Thoracic aorta (tissue), 2 donors: Measurements from ENCODE around the gene SLIT3. TPM values are rescaled to one million over a fixed set of nuclear protein-coding genes. Genes with fewer than 3 reads are reported as not detected.

Experiments used
- ATAC-seq: fragments of 150-250 bp; one replicate; pipeline ENCODE4 v1.8.0; 2017; ENCODE audit warnings: low read depth; ENCODE audit not compliant: insufficient number of reproducible peaks, low FRiP score
- DNase-seq: peaks from one replicate; pipeline ENCODE4 v3.0.0-alpha.2; 2020; ENCODE audit warnings: low spot score
- H3K27ac ChIP-seq, 2 donors: fragments of 200-600 bp; sonication (generic); 1 replicate in 1 of 2; 2 replicates in 1 of 2; pipeline ENCODE4 v1.5.1; 2016; ENCODE audit warnings: mild to moderate bottlenecking in 2 of 2, moderate library complexity in 2 of 2
- H3K27me3 ChIP-seq: fragments of 200-600 bp; sonication (generic); replicated peaks from 2 replicates; pipeline ENCODE4 v1.6.0; 2016; ENCODE audit warnings: mild to moderate bottlenecking; ENCODE audit not compliant: insufficient read depth
- H3K36me3 ChIP-seq: fragments of 200-600 bp; sonication (generic); one replicate; pipeline ENCODE4 v1.5.1; 2016
- H3K4me1 ChIP-seq, 2 donors: fragments of 200-600 bp; sonication (generic); 1 replicate in 1 of 2; 2 replicates in 1 of 2; pipeline versions ENCODE4 v1.5.1 to v1.6.0; 2016; ENCODE audit warnings: low read depth in 2 of 2, mild to moderate bottlenecking in 1 of 2; ENCODE audit not compliant: control insufficient read depth in 1 of 2
- H3K4me3 ChIP-seq: fragments of 200-600 bp; sonication (generic); 2 replicates; pipeline ENCODE4 v1.5.1; 2016; ENCODE audit warnings: mild to moderate bottlenecking
- H3K9me3 ChIP-seq: fragments of 200-600 bp; sonication (generic); 2 replicates; pipeline ENCODE4 v1.5.1; 2016
- total RNA-seq, 2 donors: library from RNA; depleted of rRNA; stranded (reverse); fragments of >200 nt; gene quantifications; one replicate each; pipeline versions ENCODE4 v1.1.0 to v1.2.3, GENCODE V29; 2016
- TF ChIP-seq, protein P1 (sequence below): fragments of 200-600 bp; sonication (generic); IDR thresholded peaks from one replicate; pipeline ENCODE4 v1.5.1; 2019; ENCODE audit warnings: antibody characterized with exemption

SLIT3 gene
- total RNA-seq, 2 donors from 2014 or later, result 80.1 to 86.9 TPM

DNA sequence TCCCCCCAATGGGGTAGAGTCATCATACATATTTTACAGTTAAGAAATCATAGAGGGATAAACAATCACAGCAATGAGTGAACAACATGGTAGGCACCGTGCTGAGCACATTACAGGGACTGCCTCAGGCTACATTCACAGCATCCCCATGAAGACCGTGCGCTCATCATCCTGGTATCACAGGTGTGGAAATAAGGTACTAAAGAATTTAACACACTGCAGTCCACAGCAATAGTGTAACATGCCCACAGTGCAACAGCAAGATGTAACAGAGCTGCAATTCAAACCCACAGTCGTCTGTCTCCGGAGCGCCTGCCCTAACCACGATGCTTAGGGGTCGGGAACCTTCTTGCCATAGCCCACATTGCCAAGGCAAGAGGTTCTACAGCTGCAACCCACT, 5.6 kb downstream of the SLIT3 start:
- Histone ChIP-seq H3K36me3 (no peaks in the 10 kb centered on the region), H3K4me3 (no peak overlapping the region), H3K9me3 (no peaks in the 10 kb centered on the region), H3K4me1 (peaks cover 5 to 35% of the 10 kb centered on the region in 2 donors), H3K27ac (no peak overlapping the region), H3K27me3 (no peaks in the 10 kb centered on the region)
- TF ChIP-seq, protein P1, sequence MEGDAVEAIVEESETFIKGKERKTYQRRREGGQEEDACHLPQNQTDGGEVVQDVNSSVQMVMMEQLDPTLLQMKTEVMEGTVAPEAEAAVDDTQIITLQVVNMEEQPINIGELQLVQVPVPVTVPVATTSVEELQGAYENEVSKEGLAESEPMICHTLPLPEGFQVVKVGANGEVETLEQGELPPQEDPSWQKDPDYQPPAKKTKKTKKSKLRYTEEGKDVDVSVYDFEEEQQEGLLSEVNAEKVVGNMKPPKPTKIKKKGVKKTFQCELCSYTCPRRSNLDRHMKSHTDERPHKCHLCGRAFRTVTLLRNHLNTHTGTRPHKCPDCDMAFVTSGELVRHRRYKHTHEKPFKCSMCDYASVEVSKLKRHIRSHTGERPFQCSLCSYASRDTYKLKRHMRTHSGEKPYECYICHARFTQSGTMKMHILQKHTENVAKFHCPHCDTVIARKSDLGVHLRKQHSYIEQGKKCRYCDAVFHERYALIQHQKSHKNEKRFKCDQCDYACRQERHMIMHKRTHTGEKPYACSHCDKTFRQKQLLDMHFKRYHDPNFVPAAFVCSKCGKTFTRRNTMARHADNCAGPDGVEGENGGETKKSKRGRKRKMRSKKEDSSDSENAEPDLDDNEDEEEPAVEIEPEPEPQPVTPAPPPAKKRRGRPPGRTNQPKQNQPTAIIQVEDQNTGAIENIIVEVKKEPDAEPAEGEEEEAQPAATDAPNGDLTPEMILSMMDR, result no peak
- no peak for ATAC-seq
- DNase-seq, result no peak

DNA sequence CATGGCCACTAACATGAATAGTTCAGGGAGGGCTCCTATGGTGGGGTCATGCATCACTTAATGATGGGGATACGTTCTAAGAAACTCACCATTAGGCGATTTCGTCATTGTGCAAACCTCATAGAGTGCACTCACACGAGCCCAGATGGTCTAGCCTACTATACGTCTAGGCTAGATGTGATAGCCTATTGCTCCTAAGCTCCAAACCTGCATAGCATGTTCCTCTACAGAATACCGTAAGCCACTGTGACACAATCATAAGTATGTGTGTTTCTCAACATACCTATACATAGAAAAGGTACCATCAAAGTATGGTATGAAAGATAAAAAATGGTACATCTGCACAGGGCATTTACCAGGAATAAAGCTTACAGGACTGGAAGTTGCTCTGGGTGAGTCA, 6.3 kb downstream of the SLIT3 start:
- H3K9me3 ChIP-seq, result no peaks in the 10 kb centered on the region
- H3K27me3 ChIP-seq, result no peaks in the 10 kb centered on the region
- H3K4me1 ChIP-seq, result peaks cover 5 to 40% of the 10 kb centered on the region in 2 donors
- H3K4me3 ChIP-seq, result no peak overlapping the region
- no peak overlapping the region for H3K27ac ChIP-seq
- TF ChIP-seq, protein P1, result no peak
- ATAC-seq (no peak), DNase-seq (no peak)
- H3K36me3 ChIP-seq, result no peaks in the 10 kb centered on the region

DNA sequence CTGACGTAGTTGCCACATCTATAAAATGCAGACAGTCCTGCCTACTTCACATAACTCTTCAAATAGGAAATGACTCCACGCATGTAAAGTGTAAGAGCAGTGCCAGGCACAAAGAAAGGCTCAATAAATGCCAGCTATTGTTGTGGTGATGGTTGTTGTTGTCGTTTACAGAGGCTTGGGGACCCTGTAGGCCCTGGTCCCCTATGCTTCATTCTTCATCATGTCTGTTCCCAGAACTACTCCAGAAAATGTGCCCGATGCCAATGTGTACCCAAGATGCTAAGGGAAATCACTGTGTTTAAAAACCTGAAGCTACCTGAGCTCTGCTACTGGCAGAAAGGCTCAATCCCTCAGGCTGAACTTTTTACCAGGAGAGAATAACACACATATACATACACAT, 9.1 kb downstream of the SLIT3 start:
- DNase-seq, result no peak
- TF ChIP-seq, protein P1, result no peak

DNA sequence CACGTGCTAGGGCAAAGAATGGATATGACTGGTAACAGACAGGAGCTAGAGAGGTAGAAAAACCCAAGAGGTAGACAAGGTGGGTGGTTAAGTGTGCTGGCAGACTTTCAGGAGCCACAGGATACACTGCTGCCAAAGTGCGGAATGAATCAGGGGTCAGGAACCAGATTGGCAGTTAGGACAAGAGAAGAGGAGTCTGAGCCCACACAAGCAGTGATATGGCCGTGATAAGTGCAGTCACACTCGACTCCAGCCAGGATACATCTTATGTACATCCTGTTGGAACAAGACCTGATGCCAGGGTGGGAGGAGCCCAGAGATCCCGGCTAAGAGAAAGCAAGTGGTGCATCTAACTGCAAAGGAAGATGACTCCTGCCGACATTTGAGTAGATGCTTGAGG, 10.0 kb downstream of the SLIT3 start:
- no peak overlapping the region for H3K4me3 ChIP-seq
- ATAC-seq (no peak), DNase-seq (no peak)
- H3K36me3 ChIP-seq, result no peaks in the 10 kb centered on the region
- H3K27ac ChIP-seq, result no peak overlapping the region
- H3K27me3 ChIP-seq, result no peaks in the 10 kb centered on the region
- H3K9me3 ChIP-seq, result no peaks in the 10 kb centered on the region
- peaks cover 10 to 40% of the 10 kb centered on the region in 2 donors for H3K4me1 ChIP-seq
- TF ChIP-seq, protein P1, result no peak

More for the DNA sequence above, 9.1 kb downstream of the SLIT3 start:
- peaks cover 10 to 41% of the 10 kb centered on the region in 2 donors for H3K4me1 ChIP-seq
- H3K27ac ChIP-seq, result no peak overlapping the region
- H3K36me3 ChIP-seq, result no peaks in the 10 kb centered on the region
- H3K27me3 ChIP-seq, result no peaks in the 10 kb centered on the region
- no peaks in the 10 kb centered on the region for H3K9me3 ChIP-seq
- H3K4me3 ChIP-seq, result no peak overlapping the region
- ATAC-seq, result no peak

DNA sequence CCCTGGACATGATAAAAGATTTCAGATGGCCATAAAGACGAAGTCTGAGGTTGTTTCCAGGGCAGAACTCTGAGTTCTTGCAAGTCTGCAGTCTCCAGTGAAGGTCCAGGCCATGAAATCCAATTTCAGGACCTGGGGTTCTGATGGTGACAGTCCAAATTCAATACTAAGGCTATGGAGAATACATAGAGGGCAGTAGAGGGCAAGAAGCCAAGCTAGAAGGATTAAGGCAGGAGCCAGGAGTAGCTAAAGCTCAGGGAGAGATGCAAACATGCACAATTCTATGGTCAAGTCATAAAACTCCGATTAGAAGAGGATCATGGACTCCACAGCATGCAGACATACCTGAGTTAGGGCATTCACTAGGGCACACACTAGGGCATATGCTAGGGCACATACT, 11.4 kb downstream of the SLIT3 start:
- Histone ChIP-seq H3K4me1 (peaks cover 10 to 40% of the 10 kb centered on the region in 2 donors), H3K36me3 (no peaks in the 10 kb centered on the region), H3K9me3 (no peaks in the 10 kb centered on the region), H3K27ac (no peak overlapping the region), H3K27me3 (no peaks in the 10 kb centered on the region), H3K4me3 (no peak overlapping the region)
- DNase-seq, result no peak
- no peak for ATAC-seq
- TF ChIP-seq, protein P1, result no peak
